ENCODE results near the gene CSNK1G1.

DNA sequence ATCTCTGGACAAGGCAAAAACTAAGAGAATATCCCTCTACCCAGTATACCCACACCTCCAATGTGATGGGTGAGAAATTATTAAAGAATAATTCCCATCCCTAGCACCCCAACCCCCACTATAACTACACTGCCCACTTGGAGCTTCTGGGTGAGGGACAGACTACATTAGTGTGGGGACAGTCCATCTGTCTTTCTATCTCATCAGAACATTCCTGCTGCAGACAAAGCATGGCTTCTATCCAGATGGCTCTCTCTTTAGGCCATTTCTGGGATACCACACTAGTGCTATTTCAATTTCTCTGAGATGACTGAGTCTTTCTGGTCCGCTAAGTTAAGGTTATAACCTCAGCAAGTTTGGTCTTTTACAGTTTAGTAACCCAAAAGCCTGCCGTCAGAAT lies 6.6 kb downstream of the CSNK1G1 start:
- TF ChIP-seq, protein P1, sequence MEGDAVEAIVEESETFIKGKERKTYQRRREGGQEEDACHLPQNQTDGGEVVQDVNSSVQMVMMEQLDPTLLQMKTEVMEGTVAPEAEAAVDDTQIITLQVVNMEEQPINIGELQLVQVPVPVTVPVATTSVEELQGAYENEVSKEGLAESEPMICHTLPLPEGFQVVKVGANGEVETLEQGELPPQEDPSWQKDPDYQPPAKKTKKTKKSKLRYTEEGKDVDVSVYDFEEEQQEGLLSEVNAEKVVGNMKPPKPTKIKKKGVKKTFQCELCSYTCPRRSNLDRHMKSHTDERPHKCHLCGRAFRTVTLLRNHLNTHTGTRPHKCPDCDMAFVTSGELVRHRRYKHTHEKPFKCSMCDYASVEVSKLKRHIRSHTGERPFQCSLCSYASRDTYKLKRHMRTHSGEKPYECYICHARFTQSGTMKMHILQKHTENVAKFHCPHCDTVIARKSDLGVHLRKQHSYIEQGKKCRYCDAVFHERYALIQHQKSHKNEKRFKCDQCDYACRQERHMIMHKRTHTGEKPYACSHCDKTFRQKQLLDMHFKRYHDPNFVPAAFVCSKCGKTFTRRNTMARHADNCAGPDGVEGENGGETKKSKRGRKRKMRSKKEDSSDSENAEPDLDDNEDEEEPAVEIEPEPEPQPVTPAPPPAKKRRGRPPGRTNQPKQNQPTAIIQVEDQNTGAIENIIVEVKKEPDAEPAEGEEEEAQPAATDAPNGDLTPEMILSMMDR (IDR thresholded peaks at IDR 0.05): no peak
- TF ChIP-seq POLR2A (IDR thresholded peaks at IDR 0.05): no peak
- TF ChIP-seq POLR2AphosphoS5 (IDR thresholded peaks at IDR 0.05; ENCODE audit: insufficient read depth in 1 of 2, low read depth in 1 of 2): no peak
